NCI-H187 (cell line): ENCODE results near the gene ADAM12.

Experiments
- DNase-seq, 2 experiments: peaks; one replicate each; lab custom pipeline; 2025; lab: John Stamatoyannopoulos, UW

Gene ADAM12

GRCh38 chr10:126114884-126115555, 273.3 kb downstream of the ADAM12 start:
- no peak for DNase-seq

GRCh38 chr10:126111516-126111915, 276.8 kb downstream of the ADAM12 start:
- no peak for DNase-seq

GRCh38 chr10:126110489-126111180, 277.6 kb downstream of the ADAM12 start:
- no peak for DNase-seq

GRCh38 chr10:126109893-126110292, 278.4 kb downstream of the ADAM12 start:
- DNase-seq: no peak

GRCh38 chr10:126108693-126109092, 279.6 kb downstream of the ADAM12 start:
- no peak for DNase-seq

GRCh38 chr10:126104767-126105166, 283.5 kb downstream of the ADAM12 start:
- no peak for DNase-seq

- DNase-seq: no peak
Observed at GRCh38 chr10:126102636-126103035, 285.6 kb downstream of the ADAM12 start.

GRCh38 chr10:126101736-126102135, 286.5 kb downstream of the ADAM12 start:
- DNase-seq: no peak

- DNase-seq: no peak
Observed at GRCh38 chr10:126101325-126101724, 287.0 kb downstream of the ADAM12 start.

GRCh38 chr10:126099366-126099765, 288.9 kb downstream of the ADAM12 start:
- no peak for DNase-seq

- no peak for DNase-seq
Observed at GRCh38 chr10:126098226-126098581, 290.1 kb downstream of the ADAM12 start.

- no peak for DNase-seq
Observed at GRCh38 chr10:126097558-126098225, 290.6 kb downstream of the ADAM12 start.

- DNase-seq: no peak
Observed at GRCh38 chr10:126094537-126094936, 293.7 kb downstream of the ADAM12 start.

- DNase-seq: no peak
Observed at GRCh38 chr10:126092366-126093215, 295.7 kb downstream of the ADAM12 start.

- no peak for DNase-seq
Observed at GRCh38 chr10:126090911-126091728, 297.2 kb downstream of the ADAM12 start.

- no peak for DNase-seq
Observed at GRCh38 chr10:126090443-126090842, 297.8 kb downstream of the ADAM12 start.

- no peak for DNase-seq
Observed at GRCh38 chr10:126087796-126088505, 300.3 kb downstream of the ADAM12 start.

- no peak for DNase-seq
Observed at GRCh38 chr10:126087153-126087680, 301.1 kb downstream of the ADAM12 start.

- DNase-seq: no peak
Observed at GRCh38 chr10:126085806-126086205, 302.5 kb downstream of the ADAM12 start.

- no peak for DNase-seq
Observed at GRCh38 chr10:126084369-126084768, 303.9 kb downstream of the ADAM12 start.
